ENCODE results near the gene CAPN7. TPM values are rescaled to one million over a fixed set of nuclear protein-coding genes. Genes with fewer than 3 reads are reported as not detected.

The CAPN7 gene
- total and polyA plus RNA-seq, 10 donors: 10.8 to 72.3 (median 48.8) TPM

GRCh38 chr3:15171096-15171495 is 35.0 kb upstream of the CAPN7 start:
- Histone ChIP-seq H3K4me1 (no peaks in the 10 kb centered on the region), H3K9me3 (no peaks in the 10 kb centered on the region), H3K4me3 (no peak overlapping the region), H3K27me3 (replicated peaks in 1 of 7) (no peaks in the 10 kb centered on the region), H3K27ac (no peak overlapping the region), H3K36me3 (no peaks in the 10 kb centered on the region)
- intact Hi-C loops (cut with DNase I; ENCODE audit: low total_unique reads): no loop called here
- TF ChIP-seq CTCF (IDR thresholded peaks at IDR 0.05 in 8 of 11, conservative IDR thresholded peaks at IDR 0.05 in 3 of 11) (no peak), POLR2AphosphoS5 (IDR thresholded peaks at IDR 0.05) (no peak), POLR2A (IDR thresholded peaks at IDR 0.05) (no peak)
- 31 to 68% (median 34%) methylated on average over 3 of the region's 3 CpGs for WGBS, 5 donors
- no peak for DNase-seq

GRCh38 chr3:15172806-15173205 is 33.2 kb upstream of the CAPN7 start:
- TF ChIP-seq POLR2AphosphoS5 (IDR thresholded peaks at IDR 0.05) (no peak), POLR2A (IDR thresholded peaks at IDR 0.05) (no peak), CTCF (IDR thresholded peaks at IDR 0.05 in 8 of 11, conservative IDR thresholded peaks at IDR 0.05 in 3 of 11) (no peak)
- Histone ChIP-seq H3K9me3 (no peaks in the 10 kb centered on the region), H3K27ac (no peak overlapping the region), H3K4me1 (no peaks in the 10 kb centered on the region), H3K36me3 (no peaks in the 10 kb centered on the region), H3K27me3 (replicated peaks in 1 of 7) (peaks cover 0 to 5% (median 0%) of the 10 kb centered on the region in 7 donors), H3K4me3 (no peak overlapping the region)
- DNase-seq: no peak
- WGBS, 5 donors: 89 to 100% (median 96%) methylated on average over 1 of the region's 1 CpG
- intact Hi-C loops (cut with DNase I; ENCODE audit: low total_unique reads): no loop called here

DNA sequence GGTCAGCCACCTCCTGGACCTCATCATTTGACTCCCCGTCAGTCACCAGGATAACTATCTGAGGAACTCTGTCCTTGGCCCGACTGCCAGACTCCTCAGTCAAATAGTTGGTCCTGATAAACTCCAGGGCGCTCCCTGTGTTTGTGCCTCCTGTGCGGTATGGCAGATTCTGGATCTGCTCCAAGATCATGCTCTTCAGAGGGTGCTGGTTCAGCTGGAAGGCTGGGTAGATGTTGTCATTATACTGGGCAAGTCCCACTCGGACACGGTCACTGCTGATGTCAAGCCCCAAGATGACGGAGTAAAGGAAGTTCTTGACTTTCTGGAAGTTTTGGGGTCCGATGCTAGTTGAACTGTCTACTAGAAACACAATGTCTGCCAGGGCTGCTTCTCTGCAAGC is 31.1 kb upstream of the CAPN7 start:
- DNase-seq: no peak
- Histone ChIP-seq H3K4me1 (peaks cover 0 to 1% (median 0%) of the 10 kb centered on the region in 6 donors), H3K27me3 (replicated peaks in 1 of 7) (peaks cover 0 to 11% (median 0%) of the 10 kb centered on the region in 7 donors), H3K36me3 (no peaks in the 10 kb centered on the region), H3K9me3 (no peaks in the 10 kb centered on the region), H3K4me3 (no peak overlapping the region), H3K27ac (no peak overlapping the region)
- intact Hi-C loops (cut with DNase I; ENCODE audit: low total_unique reads): no loop called here
- 78 to 94% (median 88%) methylated on average over 8 of the region's 8 CpGs for WGBS, 5 donors
- TF ChIP-seq CTCF (IDR thresholded peaks at IDR 0.05 in 8 of 11, conservative IDR thresholded peaks at IDR 0.05 in 3 of 11): no peak
- no peak for TF ChIP-seq POLR2AphosphoS5 (IDR thresholded peaks at IDR 0.05)
- no peak for TF ChIP-seq POLR2A (IDR thresholded peaks at IDR 0.05)

- no peak for TF ChIP-seq POLR2AphosphoS5 (IDR thresholded peaks at IDR 0.05)
- no peak for TF ChIP-seq CTCF (IDR thresholded peaks at IDR 0.05 in 8 of 11, conservative IDR thresholded peaks at IDR 0.05 in 3 of 11)
- TF ChIP-seq POLR2A (IDR thresholded peaks at IDR 0.05): no peak
- H3K9me3 ChIP-seq: no peaks in the 10 kb centered on the region
- H3K4me3 ChIP-seq: no peak overlapping the region
- intact Hi-C loops (cut with DNase I; ENCODE audit: low total_unique reads): no loop called here
- no peaks in the 10 kb centered on the region for H3K36me3 ChIP-seq
- peaks cover 0 to 11% (median 0%) of the 10 kb centered on the region in 7 donors for H3K27me3 ChIP-seq (replicated peaks in 1 of 7)
- peaks cover 0 to 3% (median 0%) of the 10 kb centered on the region in 6 donors for H3K4me1 ChIP-seq
- no peak overlapping the region for H3K27ac ChIP-seq
- DNase-seq: no peak
- 88 to 100% (median 92%) methylated on average over 1 of the region's 1 CpG for WGBS, 5 donors
Observed at GRCh38 chr3:15175605-15176004, 30.4 kb upstream of the CAPN7 start.
